ENCODE data around the gene ETV3. TPM values are rescaled to one million over a fixed set of nuclear protein-coding genes. Genes with fewer than 3 reads are reported as not detected.

ETV3 gene
- total RNA-seq, 1 donor = 15.9 TPM

Other genes starting within 250 kb of the ETV3 start
- gene PEAR1, start 244.7 kb downstream of the ETV3 start, total RNA-seq = 12.7 TPM
- not detected for gene LRRC71, start 217.8 kb downstream of the ETV3 start, total RNA-seq
- 14.5 TPM for gene ARHGEF11, start 92.7 kb downstream of the ETV3 start, total RNA-seq
- gene ETV3L, start 38.6 kb downstream of the ETV3 start, total RNA-seq = not detected